Neural progenitor cell (in vitro differentiated cells): ENCODE data around the gene TSPAN5. TPM values are rescaled to one million over a fixed set of nuclear protein-coding genes. Genes with fewer than 3 reads are reported as not detected.

Experiments used
- DNase-seq: peaks from one replicate; pipeline ENCODE4 v3.0.0-alpha.2; 2016; ENCODE audit warnings: low spot score
- H2AFZ ChIP-seq: fragments of 200-600 bp; sonication (generic); replicated peaks from 2 replicates; pipeline ENCODE4 v1.6.1; 2016; ENCODE audit warnings: antibody characterized with exemption
- H3F3A ChIP-seq: fragments of 200-600 bp; sonication (generic); 2 replicates; pipeline ENCODE4 v1.6.1; 2016; ENCODE audit warnings: antibody characterized with exemption, low read depth
- H3K27ac ChIP-seq: fragments of 200-600 bp; sonication (generic); 2 replicates; pipeline ENCODE4 v1.5.1; 2016; ENCODE audit warnings: mild to moderate bottlenecking
- H3K27me3 ChIP-seq: fragments of 200-600 bp; sonication (generic); 2 replicates; pipeline ENCODE4 v1.6.1; 2016; ENCODE audit warnings: mild to moderate bottlenecking, moderate library complexity
- H3K36me3 ChIP-seq: fragments of 200-600 bp; sonication (generic); 2 replicates; pipeline ENCODE4 v1.5.1; 2016
- H3K4me1 ChIP-seq: fragments of 200-600 bp; sonication (generic); 2 replicates; pipeline ENCODE4 v1.6.1; 2016; ENCODE audit warnings: mixed run types
- H3K4me2 ChIP-seq: fragments of 200-600 bp; sonication (generic); 2 replicates; pipeline ENCODE4 v1.6.1; 2016
- H3K4me3 ChIP-seq: fragments of 200-600 bp; sonication (generic); 2 replicates; pipeline ENCODE4 v1.5.1; 2016
- H3K79me2 ChIP-seq: fragments of 200-600 bp; sonication (generic); 2 replicates; pipeline ENCODE4 v1.6.1; 2016; ENCODE audit warnings: low read depth
- H3K9ac ChIP-seq: fragments of 200-600 bp; sonication (generic); 2 replicates; pipeline ENCODE4 v1.6.1; 2016
- H3K9me3 ChIP-seq: fragments of 200-600 bp; sonication (generic); 2 replicates; pipeline ENCODE4 v1.5.1; 2016; ENCODE audit warnings: low read depth
- H4K20me1 ChIP-seq: fragments of 200-600 bp; sonication (generic); 2 replicates; pipeline ENCODE4 v1.6.1; 2016; ENCODE audit warnings: low read depth
- H3K27ac Mint-ChIP-seq: 3 replicates; pipeline ENCODE4 v1.8.0; 2021; ENCODE audit warnings: mixed read lengths
- H3K27me3 Mint-ChIP-seq: 2 replicates; pipeline ENCODE4 v1.8.0; 2022; ENCODE audit warnings: low read depth, mild to moderate bottlenecking, inconsistent platforms, moderate library complexity, mixed read lengths; ENCODE audit not compliant: insufficient read depth
- H3K36me3 Mint-ChIP-seq: 3 replicates; pipeline ENCODE4 v1.8.0; 2021; ENCODE audit warnings: mixed read lengths
- H3K4me1 Mint-ChIP-seq: 3 replicates; pipeline ENCODE4 v1.8.0; 2021; ENCODE audit warnings: mixed read lengths
- H3K4me3 Mint-ChIP-seq: 3 replicates; pipeline ENCODE4 v1.8.0; 2021; ENCODE audit warnings: mild to moderate bottlenecking, moderate library complexity, mixed read lengths
- H3K9me3 Mint-ChIP-seq: 3 replicates; pipeline ENCODE4 v1.8.0; 2020; ENCODE audit warnings: mixed read lengths
- CTCF ChIP-seq: fragments of 200-600 bp; sonication (generic); IDR thresholded peaks from 2 replicates; pipeline ENCODE4 v1.5.1; 2017; ENCODE audit warnings: antibody characterized with exemption, mild to moderate bottlenecking
- EZH2 ChIP-seq: fragments of 200-600 bp; sonication (generic); IDR thresholded peaks from 2 replicates; pipeline ENCODE4 v1.6.1; 2017; ENCODE audit warnings: antibody characterized with exemption, mild to moderate bottlenecking, moderate library complexity
- EZH2phosphoT487 ChIP-seq: fragments of 200-600 bp; sonication (generic); IDR thresholded peaks from 2 replicates; pipeline ENCODE4 v1.6.1; 2017; ENCODE audit warnings: antibody characterized with exemption
- total RNA-seq: library from RNA; depleted of rRNA; stranded (reverse); fragments of >200 nt; gene quantifications from 2 replicates; pipeline ENCODE4 v1.2.3, GENCODE V29; 2015; ENCODE audit warnings: low replicate concordance

TSPAN5 gene
- total RNA-seq, 1 donor from 2014 or later: 34.9 TPM

DNA sequence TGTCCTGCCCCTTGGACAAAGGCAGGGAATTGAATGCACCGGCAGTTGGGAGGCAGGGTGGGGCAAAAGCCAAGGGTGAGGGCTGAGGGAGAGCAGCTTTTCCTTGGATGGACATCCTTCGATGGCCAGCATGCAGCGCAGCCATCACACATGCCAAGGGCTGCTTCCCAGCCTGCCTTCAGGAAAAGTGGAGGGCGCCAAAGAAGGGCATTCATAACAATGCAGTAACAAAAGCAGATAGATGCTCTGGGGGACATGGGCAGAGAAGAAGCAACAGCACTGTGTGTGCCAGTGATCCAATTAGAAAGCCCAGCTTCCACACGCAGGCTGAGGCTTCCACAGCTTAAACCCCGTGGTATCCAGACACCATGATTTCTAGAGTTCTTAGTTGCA is 71.5 kb downstream of the TSPAN5 start:
- peaks cover 1% of the 10 kb centered on the region for H3K36me3 Mint-ChIP-seq
- no peak overlapping the region for H2AFZ ChIP-seq
- H3K4me1 ChIP-seq: peaks cover 80% of the 10 kb centered on the region
- TF ChIP-seq EZH2: no peak
- no peak for TF ChIP-seq EZH2phosphoT487
- TF ChIP-seq CTCF: no peak
- H3K9me3 Mint-ChIP-seq: no peaks in the 10 kb centered on the region
- H3F3A ChIP-seq: peaks cover 29% of the 10 kb centered on the region
- peaks cover 48% of the 10 kb centered on the region for H3K79me2 ChIP-seq
- no peak overlapping the region for H3K27ac ChIP-seq
- H3K4me1 Mint-ChIP-seq: peaks cover 39% of the 10 kb centered on the region
- H3K27me3 Mint-ChIP-seq: peaks cover 2% of the 10 kb centered on the region
- no peak overlapping the region for H3K27ac Mint-ChIP-seq
- H4K20me1 ChIP-seq: peaks cover 55% of the 10 kb centered on the region
- H3K36me3 ChIP-seq: no peaks in the 10 kb centered on the region
- no peak overlapping the region for H3K4me3 ChIP-seq
- H3K4me3 Mint-ChIP-seq: no peak overlapping the region
- no peak overlapping the region for H3K9ac ChIP-seq
- peak overlapping the region; percentile 30 for H3K4me2 ChIP-seq
- no peaks in the 10 kb centered on the region for H3K27me3 ChIP-seq
- no peaks in the 10 kb centered on the region for H3K9me3 ChIP-seq
- DNase-seq: no peak

DNA sequence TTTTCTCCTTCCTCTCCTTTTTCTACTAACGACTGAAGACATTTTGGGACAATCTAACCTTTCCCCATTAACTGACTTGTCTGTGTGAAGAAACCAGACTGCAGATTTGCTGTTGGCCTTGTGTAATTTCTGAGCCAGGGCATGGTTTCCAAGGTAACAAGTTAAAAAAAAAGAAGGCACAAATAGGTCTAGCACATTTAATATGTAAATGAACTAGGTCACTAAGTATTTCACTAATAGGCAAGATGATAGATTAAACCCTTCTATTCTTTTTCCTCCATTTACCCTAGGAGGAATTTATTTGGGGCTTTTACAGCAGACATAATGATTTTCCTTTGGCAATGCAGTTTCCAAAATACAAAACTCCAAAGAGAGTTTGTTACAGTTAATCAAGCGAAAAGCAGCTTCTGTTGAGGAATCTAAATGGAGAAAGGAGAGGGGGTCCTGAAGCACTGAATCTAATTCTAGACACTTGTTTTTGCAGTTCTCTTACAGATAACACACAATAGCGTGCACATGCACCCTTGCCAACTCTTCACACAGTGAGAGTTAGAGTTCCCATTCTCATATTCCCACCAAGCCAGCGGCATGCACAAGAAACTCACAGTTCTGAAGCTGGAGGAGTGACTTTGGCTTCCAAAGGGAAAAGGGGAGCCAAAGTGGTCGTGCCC is 72.0 kb downstream of the TSPAN5 start:
- H3K27ac Mint-ChIP-seq: no peak overlapping the region
- H3K27me3 ChIP-seq: no peaks in the 10 kb centered on the region
- DNase-seq: no peak
- no peaks in the 10 kb centered on the region for H3K9me3 Mint-ChIP-seq
- no peaks in the 10 kb centered on the region for H3K9me3 ChIP-seq
- peaks cover 86% of the 10 kb centered on the region for H3K4me1 ChIP-seq
- peaks cover 2% of the 10 kb centered on the region for H3K27me3 Mint-ChIP-seq
- TF ChIP-seq EZH2phosphoT487 (no peak), EZH2 (no peak)
- H2AFZ ChIP-seq: no peak overlapping the region
- no peak overlapping the region for H3K27ac ChIP-seq
- H3K36me3 ChIP-seq: no peaks in the 10 kb centered on the region
- H3K4me2 ChIP-seq: peak overlapping the region; percentile 30
- H3F3A ChIP-seq: peaks cover 34% of the 10 kb centered on the region
- H3K4me1 Mint-ChIP-seq: peaks cover 44% of the 10 kb centered on the region
- peaks cover 1% of the 10 kb centered on the region for H3K36me3 Mint-ChIP-seq
- H3K4me3 ChIP-seq: no peak overlapping the region
- no peak overlapping the region for H3K9ac ChIP-seq
- no peak overlapping the region for H3K4me3 Mint-ChIP-seq
- H3K79me2 ChIP-seq: peaks cover 48% of the 10 kb centered on the region
- H4K20me1 ChIP-seq: peaks cover 60% of the 10 kb centered on the region

DNA sequence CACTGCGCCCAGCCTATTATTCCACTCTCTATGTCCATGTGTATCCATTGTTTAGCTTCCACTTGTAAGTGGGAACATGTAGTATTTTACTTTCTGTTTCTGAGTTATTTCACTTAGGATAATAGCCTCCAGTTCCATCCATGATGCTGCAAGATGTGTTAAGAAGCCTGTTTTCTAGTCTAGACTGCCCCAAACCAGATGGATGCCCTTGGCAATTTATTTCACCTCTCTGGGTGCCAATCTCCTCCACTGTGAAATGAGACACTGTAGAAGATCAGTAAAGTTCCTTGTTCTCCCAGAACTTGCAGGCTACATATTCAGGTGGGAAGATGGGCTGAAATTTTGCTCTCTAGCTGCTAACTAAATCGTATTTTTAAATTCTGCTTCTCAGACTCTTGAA is 72.8 kb downstream of the TSPAN5 start:
- Histone ChIP-seq H4K20me1 (peaks cover 68% of the 10 kb centered on the region), H3F3A (peaks cover 41% of the 10 kb centered on the region), H3K9me3 (no peaks in the 10 kb centered on the region), H3K79me2 (peaks cover 53% of the 10 kb centered on the region), H3K4me3 (no peak overlapping the region), H3K36me3 (no peaks in the 10 kb centered on the region), H2AFZ (no peak overlapping the region), H3K27ac (no peak overlapping the region), H3K27me3 (no peaks in the 10 kb centered on the region), H3K4me1 (peaks cover 94% of the 10 kb centered on the region), H3K4me2 (no peak overlapping the region), H3K9ac (no peak overlapping the region)
- Mint-ChIP-seq H3K36me3 (peaks cover 1% of the 10 kb centered on the region), H3K27me3 (peaks cover 2% of the 10 kb centered on the region), H3K4me1 (peaks cover 51% of the 10 kb centered on the region), H3K27ac (no peak overlapping the region), H3K4me3 (no peak overlapping the region), H3K9me3 (no peaks in the 10 kb centered on the region)
- TF ChIP-seq CTCF (no peak), EZH2 (no peak), EZH2phosphoT487 (no peak)
- DNase-seq: no peak

GRCh38 chr4:98584265-98584664 is 74.1 kb downstream of the TSPAN5 start:
- TF ChIP-seq EZH2: no peak
- TF ChIP-seq CTCF: no peak
- TF ChIP-seq EZH2phosphoT487: no peak
- H3K4me3 Mint-ChIP-seq: no peak overlapping the region
- no peak overlapping the region for H3K27ac Mint-ChIP-seq
- H4K20me1 ChIP-seq: peaks cover 72% of the 10 kb centered on the region
- peaks cover 63% of the 10 kb centered on the region for H3K79me2 ChIP-seq
- DNase-seq: no peak
- H3K27me3 ChIP-seq: no peaks in the 10 kb centered on the region
- H3K9me3 ChIP-seq: no peaks in the 10 kb centered on the region
- H3K36me3 Mint-ChIP-seq: peaks cover 1% of the 10 kb centered on the region
- H3K4me2 ChIP-seq: no peak overlapping the region
- H3K9me3 Mint-ChIP-seq: no peaks in the 10 kb centered on the region
- peaks cover 2% of the 10 kb centered on the region for H3K27me3 Mint-ChIP-seq
- H2AFZ ChIP-seq: no peak overlapping the region
- peaks cover 97% of the 10 kb centered on the region for H3K4me1 ChIP-seq
- no peak overlapping the region for H3K27ac ChIP-seq
- H3K9ac ChIP-seq: no peak overlapping the region
- no peaks in the 10 kb centered on the region for H3K36me3 ChIP-seq
- peaks cover 62% of the 10 kb centered on the region for H3K4me1 Mint-ChIP-seq
- no peak overlapping the region for H3K4me3 ChIP-seq
- peaks cover 36% of the 10 kb centered on the region for H3F3A ChIP-seq
